NB4 (cell line): ENCODE data around the gene SMOC2.

Experiments
- CTCF ChIP-seq: IDR thresholded peaks from one replicate; pipeline ENCODE4 v1.5.1; 2012; ENCODE audit warnings: low read depth, low read length
- POLR2A ChIP-seq: IDR thresholded peaks from 2 replicates; pipeline ENCODE4 v1.6.1; 2011; ENCODE audit warnings: mild to moderate bottlenecking; ENCODE audit not compliant: insufficient read length; ENCODE audit errors: extremely low read depth

- no peak for TF ChIP-seq POLR2A
- no peak for TF ChIP-seq CTCF
These were observed 155.4 kb downstream of the SMOC2 start for GRCh38 chr6:168596344-168596743.
